Activated CD8-positive, alpha-beta memory T cell treated with anti-CD3 and anti-CD28 coated beads, Interleukin-2, amount 50 U/mL, for 48 hours (primary cell): Measurements from ENCODE around the gene DUSP22.
"Not testable (repeated sequence)": the region's sequence is repeated elsewhere in the genome, so short reads cannot be mapped to it uniquely, and the experiment has no call there.

Experiments used
- DNase-seq: peaks from one replicate; pipeline ENCODE4 v3.0.0-alpha.2; 2020

Gene DUSP22, protein sequence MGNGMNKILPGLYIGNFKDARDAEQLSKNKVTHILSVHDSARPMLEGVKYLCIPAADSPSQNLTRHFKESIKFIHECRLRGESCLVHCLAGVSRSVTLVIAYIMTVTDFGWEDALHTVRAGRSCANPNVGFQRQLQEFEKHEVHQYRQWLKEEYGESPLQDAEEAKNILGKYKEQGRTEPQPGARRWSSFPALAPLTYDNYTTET

GRCh38 chr6:291697-292505 lies at the start of gene DUSP22:
DUSP22 (plus strand) TSS chr6:292487; CDS start chr6:292540, 53 bp downstream.
- peak; percentile 91 for DNase-seq

- no peak for DNase-seq
These were observed 45.9 kb upstream of the DUSP22 start for GRCh38 chr6:246352-246751.

DNA sequence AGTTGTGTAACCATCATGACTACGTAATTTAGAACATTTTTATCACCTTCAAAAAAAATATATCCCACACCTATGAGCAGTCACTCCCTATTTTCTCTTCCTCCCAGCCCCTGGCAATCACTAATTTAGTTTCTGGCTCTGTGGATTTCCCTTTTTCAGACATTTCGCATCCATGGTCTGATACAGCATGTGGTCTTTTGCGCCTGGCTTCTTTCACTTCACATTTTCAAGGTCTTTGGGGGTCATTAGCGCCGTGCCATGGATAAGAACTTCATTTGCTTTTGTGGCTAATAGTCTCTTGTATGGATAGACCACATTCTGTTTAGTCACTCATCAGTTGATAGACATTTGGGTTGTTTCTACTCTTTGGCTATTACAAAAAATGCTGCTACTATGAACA lies 44.9 kb upstream of the DUSP22 start:
- DNase-seq = no peak

DNA sequence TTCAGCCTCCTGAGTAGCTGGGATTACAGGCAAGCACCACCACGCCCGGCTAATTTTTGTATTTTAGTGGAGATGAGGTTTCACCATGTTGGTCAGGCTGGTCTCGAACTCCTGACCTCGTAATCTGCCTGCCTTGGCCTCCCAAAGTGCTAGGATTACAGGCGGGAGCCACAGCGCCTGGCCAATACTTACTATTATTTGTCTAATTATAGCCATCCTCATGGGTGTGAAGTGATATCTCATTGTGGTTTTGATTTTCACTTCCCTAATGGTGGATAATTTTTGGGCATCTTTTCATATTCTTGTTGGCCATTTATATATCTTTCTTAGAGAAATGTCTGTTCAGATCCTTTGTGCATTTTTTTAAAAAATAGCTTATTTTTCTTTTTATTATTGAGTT lies 44.2 kb upstream of the DUSP22 start:
- DNase-seq = not testable (repeated sequence)

DNA sequence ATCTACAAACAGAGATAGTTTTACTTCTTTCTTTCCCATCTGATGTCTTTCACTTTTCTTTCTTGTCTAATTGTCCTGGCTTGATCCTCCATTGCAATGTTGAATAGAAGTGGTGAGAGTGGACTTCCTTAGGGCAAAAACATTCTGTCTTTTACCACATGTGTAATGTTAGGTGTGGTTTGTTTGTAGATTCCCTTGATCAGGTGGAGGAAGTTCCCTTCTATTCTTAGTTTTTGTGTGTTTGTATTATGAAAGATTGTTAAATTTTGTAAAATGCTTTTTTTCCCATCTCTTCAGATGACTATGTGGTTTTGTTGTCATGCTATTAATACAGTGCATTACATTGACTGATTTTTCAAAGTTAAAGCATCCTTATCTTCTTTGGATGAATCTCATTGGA lies 41.6 kb upstream of the DUSP22 start:
- no peak for DNase-seq

GRCh38 chr6:251920-252319 lies 40.4 kb upstream of the DUSP22 start:
- no peak for DNase-seq

DNA sequence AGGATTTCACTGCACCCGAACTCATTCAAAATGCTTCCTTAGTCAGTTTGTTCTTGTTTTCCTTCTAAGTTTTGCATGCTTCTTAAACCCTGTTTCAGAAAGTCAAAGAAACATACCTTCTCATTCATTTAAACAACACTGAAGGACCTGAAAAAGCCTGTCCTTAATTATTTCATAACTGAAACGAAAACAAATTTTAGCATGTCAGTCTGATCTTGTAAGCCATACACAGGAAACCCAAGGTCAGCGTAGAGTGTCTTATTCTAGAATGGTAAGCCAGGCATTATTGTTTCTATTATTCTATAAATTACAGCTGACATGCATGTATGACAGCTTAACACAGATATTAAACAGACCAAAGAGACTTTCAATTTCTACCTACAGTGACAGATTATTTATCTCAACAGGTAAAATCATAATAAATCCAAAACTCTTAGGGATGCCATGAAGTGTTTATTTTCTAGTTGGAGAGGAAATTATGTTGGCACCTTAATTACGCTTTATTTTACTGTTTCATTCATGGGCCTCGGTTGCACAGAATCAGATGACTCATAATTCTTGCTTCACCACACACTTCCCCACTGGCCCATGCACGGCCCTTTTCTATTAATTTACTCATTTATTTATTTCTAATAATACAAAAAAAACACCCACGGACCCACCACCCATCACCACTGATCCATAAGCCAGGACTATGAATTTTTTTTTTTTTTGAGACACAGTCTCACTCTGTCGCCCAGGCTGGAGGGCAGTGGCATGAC lies 39.3 kb upstream of the DUSP22 start:
- DNase-seq = no peak

DNA sequence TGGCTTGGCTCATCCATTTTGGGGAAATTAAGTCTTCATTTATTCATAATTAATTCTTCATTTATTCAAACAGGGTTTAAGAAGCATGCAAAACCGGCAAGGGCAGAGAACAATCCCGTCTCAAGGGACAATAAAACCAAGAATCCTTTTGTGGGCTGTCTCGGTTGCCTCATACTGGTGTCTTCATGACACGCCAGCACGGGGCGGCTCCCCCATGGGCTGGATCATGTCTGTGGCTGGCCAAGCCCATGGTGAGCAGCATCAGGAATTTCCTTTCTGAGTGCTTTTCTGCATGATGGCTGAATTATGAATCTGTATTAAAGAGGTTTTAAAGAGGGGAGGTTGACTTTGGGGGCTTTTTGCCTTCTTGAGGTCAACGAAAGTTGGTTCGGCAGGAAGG lies 38.3 kb upstream of the DUSP22 start:
- DNase-seq = no peak

GRCh38 chr6:255041-255750 lies 37.1 kb upstream of the DUSP22 start:
- DNase-seq = no peak

GRCh38 chr6:255751-256083 lies 36.6 kb upstream of the DUSP22 start:
- no peak for DNase-seq

- DNase-seq = no peak
These were observed 36.1 kb upstream of the DUSP22 start for GRCh38 chr6:256169-256568.

DNA sequence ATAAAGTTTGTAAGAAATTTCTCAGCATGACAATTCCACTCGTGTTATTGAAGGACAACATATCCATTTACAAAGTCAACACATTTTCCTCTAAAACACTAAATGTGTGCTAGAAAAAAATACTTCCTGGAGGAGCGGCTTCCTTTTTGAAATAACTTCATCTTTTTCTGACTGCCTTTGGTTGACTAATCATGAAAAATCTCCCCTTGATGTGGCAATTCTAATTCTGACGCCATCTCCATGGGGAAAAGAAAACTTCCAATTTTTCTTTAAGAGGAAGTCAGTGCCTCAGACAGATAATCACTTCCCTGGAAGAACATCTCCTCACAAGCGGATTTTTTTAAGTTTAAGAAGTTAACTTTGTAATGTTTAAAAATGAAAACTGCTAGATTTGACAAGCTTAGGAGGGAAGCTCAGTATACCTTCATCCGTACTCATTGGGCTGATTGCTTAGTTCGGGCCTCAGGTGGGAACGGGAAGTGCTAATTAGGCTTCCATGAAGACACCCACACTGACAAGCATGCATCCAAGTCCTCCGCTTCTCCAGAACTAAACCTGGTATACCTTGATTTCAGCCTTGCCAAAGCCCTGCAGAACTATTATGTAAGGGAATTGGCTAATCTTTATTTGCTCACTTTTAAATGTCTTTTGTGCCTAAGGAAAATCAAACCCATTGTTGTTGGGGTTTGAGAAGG lies 35.1 kb upstream of the DUSP22 start:
- DNase-seq = no peak

DNA sequence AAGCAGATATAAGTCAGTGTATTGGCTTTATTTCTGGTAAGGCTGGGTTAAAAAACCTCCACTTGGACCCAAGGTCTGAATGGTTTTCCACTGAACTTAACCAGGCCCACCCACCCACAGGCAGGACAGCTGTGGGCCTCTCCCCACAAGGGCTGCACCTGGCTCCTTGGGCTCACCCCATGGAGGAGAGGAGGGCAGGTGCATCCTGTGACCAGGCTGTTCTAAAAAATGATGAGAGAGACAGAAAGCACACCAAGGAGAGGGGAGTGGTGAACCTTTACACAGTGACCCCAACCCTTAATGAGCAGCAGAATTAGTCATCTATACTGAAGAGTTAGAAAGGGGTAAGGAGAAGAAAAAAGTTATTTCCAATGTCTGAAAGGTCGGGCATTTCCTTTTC lies 34.5 kb upstream of the DUSP22 start:
- no peak for DNase-seq

- DNase-seq = no peak
These were observed 33.0 kb upstream of the DUSP22 start for GRCh38 chr6:259316-259715.

- no peak for DNase-seq
These were observed 32.3 kb upstream of the DUSP22 start for GRCh38 chr6:259901-260508.

DNA sequence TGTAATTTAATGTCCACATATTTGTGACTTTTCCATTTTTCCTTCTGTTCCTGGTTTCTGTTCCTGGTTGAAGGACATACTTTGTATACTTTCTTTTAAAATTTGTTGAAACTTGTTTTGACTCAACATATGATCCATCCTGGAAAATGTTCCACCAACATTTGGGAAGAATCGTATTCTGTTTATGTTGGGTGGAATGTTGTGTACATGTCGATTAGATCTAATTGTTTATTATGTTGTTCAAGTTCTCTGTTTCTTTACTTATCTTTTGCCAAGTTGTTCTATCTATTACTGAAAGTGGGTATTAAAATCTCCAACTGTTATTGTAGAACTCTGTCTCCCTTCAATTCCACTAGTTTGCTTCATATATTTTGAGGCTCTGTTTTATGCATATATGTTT lies 27.7 kb upstream of the DUSP22 start:
- DNase-seq = no peak

GRCh38 chr6:268394-268935 lies 23.8 kb upstream of the DUSP22 start:
- DNase-seq = no peak

- DNase-seq = no peak
These were observed 18.7 kb upstream of the DUSP22 start for GRCh38 chr6:273551-274058.

DNA sequence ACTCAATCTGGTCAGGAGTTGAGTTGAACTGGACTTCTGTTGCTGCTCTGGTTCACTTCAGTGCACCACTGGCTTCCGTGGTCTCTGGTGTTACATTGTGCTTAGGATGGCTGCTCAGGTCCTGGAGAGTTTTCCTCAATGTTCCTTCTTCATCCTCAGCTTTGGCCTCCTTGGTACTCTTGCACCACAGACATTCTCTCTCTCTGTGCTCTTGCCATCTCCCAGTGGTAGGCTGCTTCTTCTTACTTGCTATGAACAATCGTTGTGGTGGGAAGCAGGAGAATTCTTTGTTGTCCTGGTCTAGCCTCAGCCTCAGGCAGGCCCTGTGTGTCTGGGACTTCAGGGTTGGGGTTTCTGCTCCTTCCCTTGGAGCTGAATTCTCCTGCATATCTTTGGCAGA lies 14.5 kb upstream of the DUSP22 start:
- no peak for DNase-seq

GRCh38 chr6:278494-278893 lies 13.8 kb upstream of the DUSP22 start:
- no peak for DNase-seq

DNA sequence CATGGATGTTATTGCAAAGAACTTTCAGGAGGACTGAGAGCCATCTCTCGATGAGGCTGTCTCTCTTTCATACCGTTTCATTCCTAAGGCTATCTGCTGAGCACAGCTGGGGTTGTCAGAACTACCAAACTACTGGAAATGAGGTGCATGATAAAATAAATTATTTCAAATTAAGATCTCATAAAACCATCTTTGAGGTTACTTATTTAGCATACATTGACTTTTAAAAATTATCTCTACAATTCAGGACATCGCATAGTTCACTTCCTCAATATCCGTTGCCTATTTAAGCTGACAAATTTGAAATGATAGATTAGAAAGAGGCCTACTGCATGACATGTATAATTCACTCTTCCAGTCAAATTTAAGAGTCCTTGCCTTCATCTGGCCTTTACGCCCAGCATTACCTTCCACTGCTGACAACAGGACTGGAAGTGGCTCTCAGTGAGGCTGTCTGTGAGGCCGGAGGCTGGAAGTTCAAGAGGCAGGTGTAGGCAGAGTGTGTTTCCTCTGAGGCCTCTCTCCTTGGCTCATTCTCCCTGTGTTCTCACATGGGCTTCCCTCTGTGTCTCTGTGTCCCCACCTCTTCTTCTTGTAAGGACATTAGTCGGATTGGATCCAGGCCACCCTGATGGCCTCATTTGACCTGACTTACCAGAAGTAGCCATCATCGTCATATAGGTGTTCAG lies 12.8 kb upstream of the DUSP22 start:
- DNase-seq = no peak
